ENCODE data around the gene ANK3. TPM values are rescaled to one million over a fixed set of nuclear protein-coding genes. Genes with fewer than 3 reads are reported as not detected.

The ANK3 gene
- total and polyA plus RNA-seq, 7 donors = 10.8 to 86.7 (median 42.5) TPM

DNA sequence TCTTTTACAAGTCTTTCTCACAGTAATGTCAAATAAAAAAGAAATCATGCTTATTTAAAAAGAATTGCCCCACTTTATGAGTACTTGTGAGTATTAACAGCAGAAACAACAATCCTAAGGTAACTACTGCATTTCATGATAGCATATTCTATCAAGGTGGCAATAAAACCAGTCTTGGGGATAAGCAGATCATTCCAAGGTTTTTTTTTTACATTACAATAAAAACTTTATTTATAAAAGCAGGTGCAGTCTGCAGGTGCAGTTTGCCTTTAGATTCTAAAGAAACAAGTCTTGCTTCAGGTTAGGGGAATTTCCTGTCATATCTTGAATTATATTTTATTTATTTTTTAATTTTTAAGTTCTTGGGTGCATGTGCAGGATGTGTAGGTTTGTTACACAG is 10.7 kb upstream of the ANK3 start:
- Histone ChIP-seq H3K4me1 (no peaks in the 10 kb centered on the region), H3K27me3 (no peaks in the 10 kb centered on the region), H3K27ac (no peak overlapping the region), H3K4me3 (no peak overlapping the region), H3K36me3 (no peaks in the 10 kb centered on the region), H3K9me3 (peaks cover 0 to 3% (median under 1%) of the 10 kb centered on the region in 4 donors)
- TF ChIP-seq POLR2A (IDR thresholded peaks at IDR 0.05) = no peak
- TF ChIP-seq EP300 (IDR thresholded peaks at IDR 0.05) = no peak
- TF ChIP-seq POLR2AphosphoS5 (IDR thresholded peaks at IDR 0.05) = no peak
- TF ChIP-seq CTCF (IDR thresholded peaks at IDR 0.05) = no peak
- DNase-seq = no peak
- intact Hi-C loops (cut with DNase I) = no loop called here

DNA sequence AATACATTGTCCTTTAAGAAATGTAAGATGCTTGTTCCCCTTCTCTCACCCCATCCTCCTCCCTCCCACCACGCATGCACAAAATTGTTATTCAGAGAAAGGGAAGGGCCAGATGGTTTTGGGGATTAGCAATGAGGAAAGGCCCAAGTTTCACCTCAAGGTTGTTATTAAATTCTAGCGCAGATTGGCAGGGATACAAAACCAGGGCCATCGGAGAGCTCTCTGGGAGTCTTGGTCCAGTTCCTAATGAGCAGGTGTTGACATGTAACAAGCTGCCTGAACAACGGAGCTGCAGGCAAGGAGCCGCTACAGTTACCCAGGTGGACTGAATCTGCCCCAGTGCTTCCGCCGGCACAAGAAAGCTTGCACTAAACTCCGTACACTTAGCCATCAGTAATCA is 9.7 kb upstream of the ANK3 start:
- Histone ChIP-seq H3K36me3 (no peaks in the 10 kb centered on the region), H3K9me3 (peaks cover 0 to 3% (median under 1%) of the 10 kb centered on the region in 4 donors), H3K4me3 (no peak overlapping the region), H3K4me1 (no peaks in the 10 kb centered on the region), H3K27me3 (no peaks in the 10 kb centered on the region), H3K27ac (no peak overlapping the region)
- TF ChIP-seq POLR2AphosphoS5 (IDR thresholded peaks at IDR 0.05) (no peak), CTCF (IDR thresholded peaks at IDR 0.05) (no peak), EP300 (IDR thresholded peaks at IDR 0.05) (no peak), POLR2A (IDR thresholded peaks at IDR 0.05) (no peak)
- WGBS, 2 donors = 84 to 88% methylated on average over 8 of the region's 8 CpGs
- intact Hi-C loops (cut with DNase I) = no loop called here
- no peak for DNase-seq

DNA sequence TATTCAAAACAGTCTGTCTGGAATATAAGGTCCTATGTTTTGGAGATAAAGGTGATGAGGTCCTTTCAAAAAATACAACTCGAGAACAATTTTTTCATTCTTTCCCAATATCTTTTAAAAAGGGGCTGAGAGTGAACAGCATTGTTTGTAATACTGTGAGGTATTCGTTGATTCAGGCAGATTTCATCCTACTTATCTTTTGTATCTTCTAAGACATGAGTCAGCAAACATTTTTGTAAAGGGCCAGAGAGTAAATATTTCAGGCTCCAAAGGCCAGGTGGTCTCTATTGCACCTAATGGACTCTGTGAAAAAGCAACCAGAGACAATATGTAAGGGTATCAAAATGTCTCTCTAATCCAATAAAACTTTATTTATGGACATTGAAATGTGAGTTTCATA is 8.1 kb upstream of the ANK3 start:
- H3K27me3 ChIP-seq = no peaks in the 10 kb centered on the region
- TF ChIP-seq CTCF (IDR thresholded peaks at IDR 0.05) (no peak), EP300 (IDR thresholded peaks at IDR 0.05) (no peak), POLR2A (IDR thresholded peaks at IDR 0.05) (no peak)
- no peaks in the 10 kb centered on the region for H3K36me3 ChIP-seq
- peaks cover 0 to 2% (median 0%) of the 10 kb centered on the region in 4 donors for H3K9me3 ChIP-seq
- intact Hi-C loops (cut with DNase I) = no loop called here
- no peaks in the 10 kb centered on the region for H3K4me1 ChIP-seq
- 82% methylated on average over 2 of the region's 2 CpGs for WGBS, 2 donors
- no peak for DNase-seq
- no peak overlapping the region for H3K27ac ChIP-seq
- H3K4me3 ChIP-seq = no peak overlapping the region

DNA sequence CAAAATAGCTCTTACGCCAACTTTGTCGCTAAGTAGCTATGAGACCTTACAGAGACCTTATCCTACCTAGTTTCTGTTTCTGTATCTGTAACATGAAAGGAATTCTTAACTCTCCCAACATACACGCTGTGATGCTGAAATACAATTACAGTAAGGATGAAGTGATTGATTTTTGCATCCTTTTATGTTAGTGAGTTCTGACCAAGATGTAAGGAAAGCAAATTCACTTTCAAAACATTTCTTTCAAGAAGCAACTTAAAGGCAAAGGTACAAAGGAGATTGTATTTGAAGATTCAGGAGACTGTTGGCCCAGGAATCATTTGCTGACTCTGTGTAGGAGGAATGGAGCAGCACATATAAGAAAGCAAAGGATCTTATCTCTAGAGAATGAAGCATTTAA is 7.1 kb upstream of the ANK3 start:
- Histone ChIP-seq H3K27me3 (no peaks in the 10 kb centered on the region), H3K36me3 (no peaks in the 10 kb centered on the region), H3K9me3 (no peaks in the 10 kb centered on the region), H3K4me1 (no peaks in the 10 kb centered on the region), H3K27ac (no peak overlapping the region), H3K4me3 (no peak overlapping the region)
- DNase-seq = no peak
- intact Hi-C loops (cut with DNase I) = no loop called here
- no peak for TF ChIP-seq CTCF (IDR thresholded peaks at IDR 0.05)
- no peak for TF ChIP-seq POLR2A (IDR thresholded peaks at IDR 0.05)
- TF ChIP-seq EP300 (IDR thresholded peaks at IDR 0.05) = no peak
- no peak for TF ChIP-seq POLR2AphosphoS5 (IDR thresholded peaks at IDR 0.05)
- 95 to 97% methylated on average over 3 of the region's 3 CpGs for WGBS, 2 donors

DNA sequence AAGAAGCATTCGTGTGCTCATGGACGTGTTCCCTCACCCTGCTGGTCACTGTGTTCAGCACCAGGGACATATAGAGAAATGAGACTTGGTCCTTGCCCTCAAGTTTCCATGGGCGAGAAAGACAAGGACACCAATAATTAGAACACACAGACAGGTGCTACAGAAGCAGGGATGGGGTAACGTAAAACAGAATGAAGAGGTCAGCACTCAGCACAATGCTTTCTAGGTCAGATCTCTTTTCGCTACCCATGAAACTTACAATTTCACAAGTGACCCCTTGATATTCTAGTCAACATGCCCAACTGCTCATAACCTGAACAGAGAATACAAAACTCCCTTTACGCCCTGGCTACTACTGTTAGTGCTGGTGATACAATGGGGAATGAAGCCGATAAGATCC is 6.0 kb upstream of the ANK3 start:
- no peak for DNase-seq
- 96% methylated on average over 7 of the region's 7 CpGs for WGBS, 2 donors
- Histone ChIP-seq H3K4me3 (no peak overlapping the region), H3K9me3 (no peaks in the 10 kb centered on the region), H3K27ac (no peak overlapping the region), H3K36me3 (no peaks in the 10 kb centered on the region), H3K27me3 (no peaks in the 10 kb centered on the region), H3K4me1 (no peaks in the 10 kb centered on the region)
- no peak for TF ChIP-seq POLR2AphosphoS5 (IDR thresholded peaks at IDR 0.05)
- TF ChIP-seq EP300 (IDR thresholded peaks at IDR 0.05) = no peak
- TF ChIP-seq POLR2A (IDR thresholded peaks at IDR 0.05) = no peak
- TF ChIP-seq CTCF (IDR thresholded peaks at IDR 0.05) = no peak
- intact Hi-C loops (cut with DNase I) = no loop called here

Measured in sigmoid colon (tissue), 7 donors.